Heart left ventricle (tissue), 16 donors: ENCODE data around the gene PYGM. TPM values are rescaled to one million over a fixed set of nuclear protein-coding genes. Genes with fewer than 3 reads are reported as not detected.

Source experiments
- ATAC-seq, 4 donors: fragments of 200-7000 bp; cut with Tn5 transposase; one replicate each; pipeline ENCODE4 v1.9.1; 2020 to 2022; ENCODE audit warnings: moderate library complexity in 4 of 4, mild to moderate bottlenecking in 3 of 4, moderate number of reproducible peaks in 1 of 4
- DNase-seq, 5 donors: peaks; one replicate each; pipeline ENCODE4 v3.0.0-alpha.2; 2020
- H3K27ac ChIP-seq, 12 donors: fragments of 200-600 bp; sonication (generic) in 4 of 12; one replicate each; pipeline versions ENCODE4 v1.5.0 to v1.8.0; 2016 to 2022; ENCODE audit warnings: mild to moderate bottlenecking in 2 of 12
- H3K27me3 ChIP-seq, 9 donors: fragments of 200-600 bp; sonication (generic) in 2 of 9; one replicate each; pipeline versions ENCODE4 v1.5.1 to v1.8.0; 2016 to 2022; ENCODE audit warnings: mild to moderate bottlenecking in 3 of 9
- H3K36me3 ChIP-seq, 9 donors: fragments of 200-600 bp; sonication (generic) in 2 of 9; one replicate each; pipeline versions ENCODE4 v1.5.0 to v1.8.0; 2018 to 2022; ENCODE audit warnings: mild to moderate bottlenecking in 2 of 9
- H3K4me1 ChIP-seq, 12 donors: fragments of 200-600 bp; sonication (generic) in 4 of 12; one replicate each; pipeline versions ENCODE4 v1.5.0 to v1.8.0; 2016 to 2022; ENCODE audit warnings: mild to moderate bottlenecking in 3 of 12
- H3K4me3 ChIP-seq, 12 donors: fragments of 200-600 bp; sonication (generic) in 4 of 12; one replicate each; pipeline versions ENCODE4 v1.5.0 to v1.8.0; 2017 to 2022; ENCODE audit warnings: mild to moderate bottlenecking in 9 of 12, moderate library complexity in 4 of 12
- H3K9me3 ChIP-seq, 12 donors: fragments of 200-600 bp; sonication (generic) in 4 of 12; one replicate each; pipeline versions ENCODE4 v1.5.0 to v1.8.0; 2016 to 2022; ENCODE audit warnings: mild to moderate bottlenecking in 1 of 12
- CTCF ChIP-seq, 12 donors: fragments of 200-600 bp; sonication (generic) in 4 of 12; IDR thresholded peaks; one replicate each; pipeline versions ENCODE4 v1.5.0 to v1.8.0; 2018 to 2022; ENCODE audit warnings: antibody characterized with exemption in 12 of 12, mild to moderate bottlenecking in 5 of 12
- POLR2A ChIP-seq, 2 donors: fragments of 450-650 bp; IDR thresholded peaks; one replicate each; pipeline ENCODE4 v1.6.1; 2017; ENCODE audit warnings: antibody characterized with exemption in 2 of 2, mild to moderate bottlenecking in 2 of 2, moderate library complexity in 2 of 2
- WGBS, 4 donors: extraction: QIAGEN DNeasy Blood & Tissue Kit in 2 of 4; methylation state at CpG; one replicate each; pipeline versions ENCODE4 v1.1.5 to v1.1.7; 2013 to 2018; 5-methylcytosine and 5-hydroxymethylcytosine counted together
- intact Hi-C, 10 donors: fragments of 100-400 bp; cut with DNase I; formaldehyde crosslinking; loops; one replicate each; pipeline versions ENCODE4 v1.11.1 to v1.14.2; 2022
- polyA plus RNA-seq, 2 donors: library from polyadenylated mRNA; stranded (reverse); fragments of 200-250 nt; gene quantifications; one replicate each; pipeline ENCODE4 v1.2.3, GENCODE V29; 2013
- total RNA-seq, 9 donors: library from RNA; depleted of rRNA in 2 of 9; stranded (reverse); fragments of >200 nt in 2 of 9; fragmentation: NEBNext Ultra II Directional in 3 of 9; extraction: Animal tissue kit (Norgen Biotek cat#: 25700) in 3 of 9; gene quantifications; one replicate each; pipeline versions ENCODE4 v1.1.0 to v1.2.4, GENCODE V29; 2016 to 2023
- donor health status: ischemic (EF 13 %, LVEDD 7.1; RV severe dilation, severe dysfunction).
- donor health status: healthy with polysubstance abuse.
- donor health status: DM: no; HTN: yes; CAD: no.
- donor health status: DM: no; HTN: no; CAD: no.
- donor health status: ischemic (EF 25% LVEDD 6.9; RV normal size, moderate dysfunction).
- donor health status: ischemic (EF 25% LVEDD 5.7; RV mildly dilated, moderate dysfunction).
- donor health status: healthy.
- donor health status: DM: yes; HTN: yes; CAD: no.
- donor health status: ischemic (EF 35%, LVEDD 5.7; RV mildly dilated, moderate dysfunction).
- donor health status: nonischemic (EF 11% LVEDD 7.7; RV severe dilation, severe dysfunction).
- donor health status: DM: yes; HTN: yes; CAD: no.
- donor health status: PGD.
- donor health status: ischemic (EF 29% LVEDD 5.4; RV normal size, mild dysfunction).
- donor health status: nonischemic (EF 23%, LVEDD 6.1; RV moderate dilation, normal function).

The PYGM gene
- total and polyA plus RNA-seq, 11 donors, result 10.3 to 167 (median 80.2) TPM

- Histone ChIP-seq H3K27me3 (peaks cover 46 to 98% (median 89%) of the 10 kb centered on the region in 9 donors), H3K36me3 (no peaks in the 10 kb centered on the region), H3K9me3 (no peaks in the 10 kb centered on the region), H3K27ac (no peak overlapping the region), H3K4me1 (peaks cover 0 to 22% (median 0%) of the 10 kb centered on the region in 12 donors), H3K4me3 (no peak overlapping the region)
- ATAC-seq (no peak), DNase-seq (peak in 1 of 5 donors; percentile 61)
- TF ChIP-seq POLR2A (IDR thresholded peaks at IDR 0.05), result no peak
- WGBS, 4 donors, result 9 to 14% (median 9%) methylated on average over 29 to 45 of the region's 45 CpGs
- intact Hi-C loops, result no loop called here
Observed at GRCh38 chr11:64712430-64713015, 47.3 kb downstream of the PYGM start.

- Histone ChIP-seq H3K27ac (no peak overlapping the region), H3K9me3 (no peaks in the 10 kb centered on the region), H3K27me3 (peaks cover 45 to 98% (median 84%) of the 10 kb centered on the region in 9 donors), H3K4me1 (peaks cover 0 to 22% (median 0%) of the 10 kb centered on the region in 12 donors), H3K36me3 (no peaks in the 10 kb centered on the region), H3K4me3 (no peak overlapping the region)
- ATAC-seq (no peak), DNase-seq (peak in 1 of 5 donors; percentile 53)
- intact Hi-C loops, result no loop called here
- 49 to 75% (median 53%) methylated on average over 18 to 19 of the region's 19 CpGs for WGBS, 4 donors
- no peak for TF ChIP-seq CTCF (IDR thresholded peaks at IDR 0.05)
- no peak for TF ChIP-seq POLR2A (IDR thresholded peaks at IDR 0.05)
Observed at GRCh38 chr11:64711956-64712362, 47.8 kb downstream of the PYGM start.

- Histone ChIP-seq H3K4me3 (no peak overlapping the region), H3K36me3 (no peaks in the 10 kb centered on the region), H3K9me3 (no peaks in the 10 kb centered on the region), H3K27me3 (peaks cover 40 to 98% (median 78%) of the 10 kb centered on the region in 9 donors), H3K27ac (no peak overlapping the region), H3K4me1 (peaks cover 0 to 22% (median 0%) of the 10 kb centered on the region in 12 donors)
- 14 to 33% (median 23%) methylated on average over 26 to 46 of the region's 46 CpGs for whole genome bisulfite sequencing, 4 donors
- ATAC-seq (no peak), DNase-seq (peak in 1 of 5 donors; percentile 48)
- intact Hi-C loops, result no loop called here
- TF ChIP-seq POLR2A (IDR thresholded peaks at IDR 0.05) (no peak), CTCF (IDR thresholded peaks at IDR 0.05) (no peak)
Observed at GRCh38 chr11:64711138-64711955, 48.4 kb downstream of the PYGM start.

- ATAC-seq, result no peak
- H3K27ac ChIP-seq, result no peak overlapping the region
- peaks cover 40 to 91% (median 71%) of the 10 kb centered on the region in 9 donors for H3K27me3 ChIP-seq
- H3K4me1 ChIP-seq, result peaks cover 0 to 22% (median 0%) of the 10 kb centered on the region in 12 donors
- WGBS, 4 donors, result 45 to 55% (median 53%) methylated on average over 13 of the region's 13 CpGs
- H3K9me3 ChIP-seq, result no peaks in the 10 kb centered on the region
- intact Hi-C loops, result no loop called here
- TF ChIP-seq CTCF (IDR thresholded peaks at IDR 0.05) (no peak), POLR2A (IDR thresholded peaks at IDR 0.05) (no peak)
- peak in 1 of 5 donors; percentile 10 for DNase-seq
- no peaks in the 10 kb centered on the region for H3K36me3 ChIP-seq
- H3K4me3 ChIP-seq, result no peak overlapping the region
Observed at GRCh38 chr11:64710418-64711137, 49.2 kb downstream of the PYGM start.
